CD14-positive monocyte (primary cell): ENCODE data around the gene TNRC6A. TPM values are rescaled to one million over a fixed set of nuclear protein-coding genes. Genes with fewer than 3 reads are reported as not detected.

Experiments used
- DNase-seq, 3 donors: peaks; one replicate each; pipeline ENCODE4 v3.0.0-alpha.2; 2011 to 2022
- H2AFZ ChIP-seq: 2 replicates; pipeline ENCODE4 v1.6.0; 2012; ENCODE audit warnings: mild to moderate bottlenecking, low read depth, low read length, inconsistent platforms; ENCODE audit not compliant: insufficient read depth, poor library complexity, severe bottlenecking
- H3K27ac ChIP-seq, 2 donors: 1 replicate in 1 of 2; 2 replicates in 1 of 2; pipeline ENCODE4 v1.5.1; 2012 to 2013; ENCODE audit warnings: low read length in 2 of 2, control low read depth in 1 of 2, inconsistent platforms in 1 of 2, low read depth in 1 of 2, mild to moderate bottlenecking in 1 of 2
- H3K27me3 ChIP-seq, 2 donors: one replicate each; pipeline versions ENCODE4 v1.6.0 to v1.6.1; 2011 to 2013; ENCODE audit warnings: low read length in 2 of 2; ENCODE audit not compliant: control insufficient read depth in 2 of 2, insufficient read depth in 2 of 2
- H3K36me3 ChIP-seq, 2 donors: replicated peaks in 1 of 2; 1 replicate in 1 of 2; 2 replicates in 1 of 2; pipeline versions ENCODE4 v1.5.1 to v1.6.1; 2012 to 2013; ENCODE audit warnings: low read length in 2 of 2, control low read depth in 1 of 2, inconsistent platforms in 1 of 2, mild to moderate bottlenecking in 1 of 2; ENCODE audit not compliant: insufficient read depth in 2 of 2, control insufficient read depth in 1 of 2
- H3K4me1 ChIP-seq, 2 donors: 1 replicate in 1 of 2; 2 replicates in 1 of 2; pipeline versions ENCODE4 v1.5.1 to v1.6.1; 2012 to 2013; ENCODE audit warnings: low read length in 2 of 2, control low read depth in 1 of 2, inconsistent platforms in 1 of 2, mild to moderate bottlenecking in 1 of 2, moderate library complexity in 1 of 2; ENCODE audit not compliant: insufficient read depth in 2 of 2, control insufficient read depth in 1 of 2
- H3K4me2 ChIP-seq: replicated peaks from 2 replicates; pipeline ENCODE3; 2012; ENCODE audit warnings: low read length, moderate library complexity, mild to moderate bottlenecking; ENCODE audit not compliant: poor library complexity, severe bottlenecking; ENCODE audit errors: extremely low read depth
- H3K4me3 ChIP-seq, 3 experiments: fragments of 200-600 bp in 1 of 3; sonication (generic) in 1 of 3; replicated peaks in 1 of 3; 1 replicate in 2 of 3; 2 replicates in 1 of 3; pipeline ENCODE4 v1.5.1; 2011 to 2013; ENCODE audit warnings: low read length in 3 of 3, mild to moderate bottlenecking in 3 of 3, control low read depth in 2 of 3, low read depth in 2 of 3, inconsistent platforms in 1 of 3, moderate library complexity in 1 of 3
- H3K79me2 ChIP-seq: 2 replicates; pipeline ENCODE4 v1.6.0; 2012; ENCODE audit warnings: mild to moderate bottlenecking, control low read depth, inconsistent platforms, low read length, moderate library complexity; ENCODE audit not compliant: insufficient read depth
- H3K9ac ChIP-seq: 2 replicates; pipeline ENCODE4 v1.6.0; 2017; ENCODE audit warnings: low read length, mild to moderate bottlenecking; ENCODE audit not compliant: insufficient read depth, poor library complexity, severe bottlenecking
- H3K9me3 ChIP-seq, 2 donors: replicated peaks in 1 of 2; 1 replicate in 1 of 2; 2 replicates in 1 of 2; pipeline versions ENCODE4 v1.5.1 to v1.6.1; 2012 to 2013; ENCODE audit warnings: low read length in 2 of 2, control low read depth in 1 of 2; ENCODE audit not compliant: control insufficient read depth in 1 of 2, insufficient read depth in 1 of 2
- H4K20me1 ChIP-seq: 2 replicates; pipeline ENCODE4 v1.6.0; 2012; ENCODE audit warnings: mild to moderate bottlenecking, low read length, control low read depth, moderate library complexity; ENCODE audit not compliant: insufficient read depth
- H3K27ac Mint-ChIP-seq, 7 donors: one replicate each; pipeline ENCODE4 v1.8.0; 2020; ENCODE audit warnings: mild to moderate bottlenecking in 7 of 7, mixed read lengths in 7 of 7, moderate library complexity in 6 of 7, inconsistent platforms in 2 of 7
- H3K27me3 Mint-ChIP-seq, 3 donors: one replicate each; pipeline ENCODE4 v1.8.0; 2021 to 2022; ENCODE audit warnings: low read depth in 3 of 3, mild to moderate bottlenecking in 3 of 3, mixed read lengths in 3 of 3, moderate library complexity in 3 of 3, inconsistent platforms in 1 of 3
- H3K36me3 Mint-ChIP-seq, 2 donors: one replicate each; pipeline ENCODE4 v1.8.0; 2020; ENCODE audit warnings: mixed read lengths in 2 of 2, inconsistent platforms in 1 of 2, mild to moderate bottlenecking in 1 of 2
- H3K4me1 Mint-ChIP-seq: one replicate; pipeline ENCODE4 v1.8.0; 2020; ENCODE audit warnings: mild to moderate bottlenecking, mixed read lengths
- H3K4me3 Mint-ChIP-seq, 2 donors: one replicate each; pipeline ENCODE4 v1.8.0; 2020; ENCODE audit warnings: mild to moderate bottlenecking in 2 of 2, mixed read lengths in 2 of 2, moderate library complexity in 1 of 2
- H3K9me3 Mint-ChIP-seq, 7 donors: one replicate each; pipeline ENCODE4 v1.8.0; 2020 to 2022; ENCODE audit warnings: mixed read lengths in 7 of 7, mild to moderate bottlenecking in 6 of 7, moderate library complexity in 6 of 7, inconsistent platforms in 2 of 7
- CTCF ChIP-seq: fragments of 200-600 bp; IDR thresholded peaks from one replicate; pipeline ENCODE4 v1.8.0; 2022; ENCODE audit warnings: antibody characterized with exemption, mild to moderate bottlenecking
- WGBS: methylation state at CpG from one replicate; pipeline ENCODE4 v1.1.5; 2013; ENCODE audit warnings: missing lambda C conversion rate; ENCODE audit not compliant: insufficient coverage; 5-methylcytosine and 5-hydroxymethylcytosine counted together
- intact Hi-C, 2 donors: fragments of 100-400 bp; cut with micrococcal nuclease; formaldehyde crosslinking; loops; one replicate each; pipeline versions ENCODE4 v1.15.0 to v1.15.1; 2023
- polyA plus RNA-seq, 3 donors: library from polyadenylated mRNA; depleted of rRNA in 1 of 3; unstranded in 2 of 3; stranded (reverse) in 1 of 3; fragments of 300-500 nt in 2 of 3; fragments of >200 nt in 1 of 3; fragmentation: Illumina TruSeq in 2 of 3; gene quantifications; 1 replicate in 2 of 3; 2 replicates in 1 of 3; pipeline ENCODE4 v1.2.3, GENCODE V29; 2012 to 2021

TNRC6A gene
- polyA plus RNA-seq, 3 donors, result 3.3 to 36.1 (median 4.0) TPM

- Histone ChIP-seq H3K27ac (no peak overlapping the region), H4K20me1 (no peaks in the 10 kb centered on the region), H3K9ac (no peak overlapping the region), H3K9me3 (no peaks in the 10 kb centered on the region), H3K4me2 (no peak overlapping the region), H3K4me1 (peaks cover 10 to 12% of the 10 kb centered on the region in 2 donors), H3K79me2 (no peaks in the 10 kb centered on the region), H3K36me3 (no peaks in the 10 kb centered on the region), H3K4me3 (no peak overlapping the region), H3K27me3 (no peaks in the 10 kb centered on the region), H2AFZ (no peak overlapping the region)
- 80% methylated on average over 6 of the region's 7 CpGs for WGBS
- no peak for TF ChIP-seq CTCF
- no peak overlapping the region for H3K4me3 Mint-ChIP-seq
- no peaks in the 10 kb centered on the region for H3K9me3 Mint-ChIP-seq
- H3K36me3 Mint-ChIP-seq, result peaks cover 0 to 3% of the 10 kb centered on the region in 2 donors
- no peak for DNase-seq
- H3K27ac Mint-ChIP-seq, result no peak overlapping the region
- intact Hi-C loops, result no loop called here
- H3K27me3 Mint-ChIP-seq, result peaks cover 0 to 3% (median 2%) of the 10 kb centered on the region in 3 donors
- peaks cover 13% of the 10 kb centered on the region for H3K4me1 Mint-ChIP-seq
Measured at GRCh38 chr16:24834459-24835335, 105.2 kb downstream of the TNRC6A start.

GRCh38 chr16:24836836-24837235 is 107.4 kb downstream of the TNRC6A start:
- WGBS, result 75% methylated on average over 2 of the region's 6 CpGs
- no peak overlapping the region for H3K27ac Mint-ChIP-seq

More at GRCh38 chr16:24836836-24837235, 107.4 kb downstream of the TNRC6A start:
- Mint-ChIP-seq H3K4me1 (peaks cover 13% of the 10 kb centered on the region), H3K9me3 (no peaks in the 10 kb centered on the region), H3K36me3 (peaks cover 0 to 3% of the 10 kb centered on the region in 2 donors), H3K4me3 (no peak overlapping the region), H3K27me3 (peaks cover 0 to 3% (median 0%) of the 10 kb centered on the region in 3 donors)
- no peak for TF ChIP-seq CTCF
- H3K36me3 ChIP-seq, result no peaks in the 10 kb centered on the region
- no peak overlapping the region for H3K9ac ChIP-seq
- H3K4me2 ChIP-seq, result no peak overlapping the region
- H3K4me1 ChIP-seq, result peaks cover 10 to 12% of the 10 kb centered on the region in 2 donors
- intact Hi-C loops, result no loop called here
- no peak for DNase-seq
- H2AFZ ChIP-seq, result no peak overlapping the region
- no peaks in the 10 kb centered on the region for H3K79me2 ChIP-seq
- H3K27ac ChIP-seq, result no peak overlapping the region
- no peak overlapping the region for H3K4me3 ChIP-seq
- H3K9me3 ChIP-seq, result no peaks in the 10 kb centered on the region
- no peaks in the 10 kb centered on the region for H4K20me1 ChIP-seq
- H3K27me3 ChIP-seq, result no peaks in the 10 kb centered on the region
